Parathyroid adenoma (tissue), 2 donors: ENCODE measurements around the gene GPR153.

Experiments used
- H2AFZ ChIP-seq: fragments of 300-600 bp; sonication (generic); one replicate; pipeline ENCODE4 v1.7.0; 2017; ENCODE audit warnings: antibody characterized with exemption, mild to moderate bottlenecking
- H3K27ac ChIP-seq: fragments of 300-600 bp; sonication (generic); one replicate; pipeline ENCODE4 v1.7.0; 2017
- H3K27me3 ChIP-seq: fragments of 300-600 bp; sonication (generic); one replicate; pipeline ENCODE4 v1.7.0; 2017; ENCODE audit warnings: low read length; ENCODE audit not compliant: control insufficient read depth, insufficient read depth
- H3K36me3 ChIP-seq: fragments of 300-600 bp; sonication (generic); one replicate; pipeline ENCODE4 v1.7.0; 2017; ENCODE audit warnings: low read length; ENCODE audit not compliant: control insufficient read depth, insufficient read depth
- H3K4me1 ChIP-seq: fragments of 300-600 bp; sonication (generic); one replicate; pipeline ENCODE4 v1.7.0; 2017; ENCODE audit warnings: control low read depth
- H3K4me2 ChIP-seq: fragments of 300-600 bp; sonication (generic); one replicate; pipeline ENCODE4 v1.7.0; 2017; ENCODE audit warnings: low read length
- H3K4me3 ChIP-seq: fragments of 300-600 bp; sonication (generic); one replicate; pipeline ENCODE4 v1.7.0; 2017; ENCODE audit warnings: low read depth, low read length
- H3K79me2 ChIP-seq: fragments of 300-600 bp; sonication (generic); one replicate; pipeline ENCODE4 v1.7.0; 2017; ENCODE audit warnings: control low read depth
- H3K9ac ChIP-seq: fragments of 300-600 bp; sonication (generic); one replicate; pipeline ENCODE4 v1.7.0; 2017; ENCODE audit warnings: mild to moderate bottlenecking
- H3K9me3 ChIP-seq: fragments of 300-600 bp; sonication (generic); one replicate; pipeline ENCODE4 v1.7.0; 2017; ENCODE audit warnings: low read length; ENCODE audit not compliant: control insufficient read depth
- TF ChIP-seq, protein P1 (sequence below): fragments of 300-600 bp; sonication (generic); IDR thresholded peaks from one replicate; pipeline ENCODE4 v1.7.0; 2017; ENCODE audit warnings: antibody characterized with exemption, mild to moderate bottlenecking
- donor health status: primary hyperparathyroidism.

The GPR153 gene

DNA sequence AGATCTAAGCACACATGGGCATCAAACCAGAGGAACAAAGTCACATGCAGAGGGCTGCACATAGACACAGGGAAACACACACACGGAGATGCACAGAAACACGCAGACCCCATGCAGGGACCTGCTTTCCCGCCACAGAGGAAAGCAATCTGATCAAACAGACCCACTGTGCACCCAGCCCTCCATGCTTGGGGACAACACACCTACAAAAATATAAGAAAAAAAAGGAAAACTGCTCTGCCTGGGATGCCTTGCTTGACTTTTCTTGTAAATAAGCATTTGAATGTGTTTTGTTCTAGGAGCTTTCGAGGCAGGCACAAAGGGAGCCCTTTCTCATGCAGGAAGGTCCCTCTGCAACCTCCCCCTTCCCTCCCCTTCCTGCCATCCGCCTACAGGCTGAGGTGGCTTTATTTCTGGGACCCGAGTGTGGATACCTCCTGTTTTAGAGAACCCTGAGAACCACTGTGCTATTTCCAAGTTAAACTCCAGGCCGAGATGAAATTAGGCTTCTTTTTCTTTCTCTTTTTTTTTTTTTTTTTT lies 21.6 kb downstream of the GPR153 start:
- Histone ChIP-seq H3K79me2 (no peaks in the 10 kb centered on the region), H3K36me3 (no peaks in the 10 kb centered on the region), H3K27me3 (peaks cover 9% of the 10 kb centered on the region), H3K4me2 (no peak overlapping the region), H3K9ac (no peak overlapping the region), H3K4me3 (no peak overlapping the region), H3K9me3 (no peaks in the 10 kb centered on the region), H3K27ac (no peak overlapping the region), H2AFZ (no peak overlapping the region), H3K4me1 (no peaks in the 10 kb centered on the region)
- TF ChIP-seq, protein P1, sequence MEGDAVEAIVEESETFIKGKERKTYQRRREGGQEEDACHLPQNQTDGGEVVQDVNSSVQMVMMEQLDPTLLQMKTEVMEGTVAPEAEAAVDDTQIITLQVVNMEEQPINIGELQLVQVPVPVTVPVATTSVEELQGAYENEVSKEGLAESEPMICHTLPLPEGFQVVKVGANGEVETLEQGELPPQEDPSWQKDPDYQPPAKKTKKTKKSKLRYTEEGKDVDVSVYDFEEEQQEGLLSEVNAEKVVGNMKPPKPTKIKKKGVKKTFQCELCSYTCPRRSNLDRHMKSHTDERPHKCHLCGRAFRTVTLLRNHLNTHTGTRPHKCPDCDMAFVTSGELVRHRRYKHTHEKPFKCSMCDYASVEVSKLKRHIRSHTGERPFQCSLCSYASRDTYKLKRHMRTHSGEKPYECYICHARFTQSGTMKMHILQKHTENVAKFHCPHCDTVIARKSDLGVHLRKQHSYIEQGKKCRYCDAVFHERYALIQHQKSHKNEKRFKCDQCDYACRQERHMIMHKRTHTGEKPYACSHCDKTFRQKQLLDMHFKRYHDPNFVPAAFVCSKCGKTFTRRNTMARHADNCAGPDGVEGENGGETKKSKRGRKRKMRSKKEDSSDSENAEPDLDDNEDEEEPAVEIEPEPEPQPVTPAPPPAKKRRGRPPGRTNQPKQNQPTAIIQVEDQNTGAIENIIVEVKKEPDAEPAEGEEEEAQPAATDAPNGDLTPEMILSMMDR = no peak

DNA sequence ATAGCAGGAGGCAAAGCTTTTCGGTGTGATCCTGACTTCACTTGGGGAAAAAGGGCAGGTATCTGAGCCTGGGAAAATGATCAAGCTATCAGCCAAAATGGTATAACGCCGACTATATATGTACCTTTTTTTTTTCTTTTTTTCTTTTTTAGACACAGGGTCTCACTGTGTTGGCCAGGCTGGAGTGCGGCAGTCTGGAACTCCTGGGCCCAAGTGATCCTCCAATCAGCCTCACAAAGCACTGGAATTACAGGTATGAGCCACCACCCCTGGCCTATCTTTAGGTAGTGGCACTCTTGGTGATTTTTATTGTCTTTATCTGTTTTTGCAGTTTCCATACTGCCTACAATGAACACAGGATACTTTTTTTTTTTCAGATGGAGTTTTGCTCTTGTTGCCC lies 23.8 kb downstream of the GPR153 start:
- Histone ChIP-seq H3K9ac (no peak overlapping the region), H3K4me2 (no peak overlapping the region), H3K4me3 (no peak overlapping the region), H3K9me3 (no peaks in the 10 kb centered on the region), H3K36me3 (no peaks in the 10 kb centered on the region), H3K79me2 (peaks cover 3% of the 10 kb centered on the region), H2AFZ (no peak overlapping the region), H3K4me1 (no peaks in the 10 kb centered on the region), H3K27ac (no peak overlapping the region), H3K27me3 (peaks cover 8% of the 10 kb centered on the region)
- TF ChIP-seq, protein P1 = no peak

DNA sequence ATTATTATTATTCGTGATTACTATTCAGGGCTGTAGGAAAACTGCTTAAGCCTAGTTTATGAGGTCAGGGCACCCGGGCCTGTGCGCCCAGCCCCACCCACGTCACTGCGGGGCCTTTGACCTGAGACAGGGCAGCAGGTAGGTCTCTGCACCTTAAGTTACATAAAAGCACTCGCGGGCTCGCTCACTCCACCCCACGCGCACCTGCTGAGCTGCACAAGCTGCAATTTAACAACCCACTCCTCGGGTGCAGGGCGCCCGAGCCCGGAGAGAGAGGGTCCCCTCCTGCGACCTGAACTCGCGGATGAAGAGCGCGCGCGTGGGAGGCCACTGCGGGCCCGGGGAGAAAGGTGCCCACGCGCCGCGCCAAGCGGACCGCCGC lies 25.6 kb downstream of the GPR153 start:
- no peaks in the 10 kb centered on the region for H3K9me3 ChIP-seq
- no peak overlapping the region for H3K9ac ChIP-seq
- no peaks in the 10 kb centered on the region for H3K4me1 ChIP-seq
- peaks cover 3% of the 10 kb centered on the region for H3K79me2 ChIP-seq
- TF ChIP-seq, protein P1 = no peak
- peak overlapping the region; percentile 38 for H2AFZ ChIP-seq
- peak overlapping the region; percentile 76 for H3K4me2 ChIP-seq
- no peaks in the 10 kb centered on the region for H3K36me3 ChIP-seq
- H3K27ac ChIP-seq = no peak overlapping the region
- H3K27me3 ChIP-seq = no peaks in the 10 kb centered on the region
- peak overlapping the region; percentile 64 for H3K4me3 ChIP-seq

DNA sequence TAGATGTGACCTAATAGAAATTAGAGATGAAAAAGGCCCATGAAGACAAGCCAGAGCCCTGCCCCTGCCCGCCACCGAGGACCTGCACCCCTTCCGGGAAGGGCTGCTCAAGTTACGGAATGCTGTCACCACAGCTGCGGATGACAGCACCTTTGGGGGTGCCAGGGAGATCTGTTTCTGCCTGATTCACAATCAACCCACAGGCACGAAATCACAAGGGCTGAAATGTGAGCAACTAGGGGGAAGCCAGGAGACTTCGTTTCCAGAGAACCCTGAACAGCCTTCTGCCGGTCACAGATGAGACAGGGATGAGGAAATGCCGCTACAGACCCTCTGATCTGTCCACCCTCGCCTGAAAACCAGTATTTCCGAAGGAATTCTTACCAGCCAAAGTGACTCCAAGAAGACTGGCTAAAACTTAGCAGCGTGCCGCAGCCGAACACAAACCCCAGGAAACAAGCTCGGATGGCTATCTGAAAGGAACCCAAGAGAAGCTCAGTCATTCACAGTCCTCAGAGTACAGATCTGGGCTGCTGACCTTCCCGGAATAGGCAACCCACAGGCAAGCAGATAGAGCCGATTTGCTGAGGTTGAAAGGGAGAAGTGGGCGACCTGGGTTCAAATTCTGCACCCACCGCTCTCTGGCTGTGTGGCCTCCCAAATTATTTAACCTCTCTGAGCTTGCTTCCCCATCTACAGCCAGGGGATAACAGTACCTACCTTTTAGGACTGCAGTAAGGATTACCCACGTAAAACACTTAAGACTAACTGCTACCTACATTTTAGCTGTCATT lies 26.2 kb downstream of the GPR153 start:
- no peaks in the 10 kb centered on the region for H3K27me3 ChIP-seq
- peak overlapping the region; percentile 64 for H3K4me3 ChIP-seq
- no peak overlapping the region for H3K27ac ChIP-seq
- TF ChIP-seq, protein P1 = no peak
- H3K79me2 ChIP-seq = peaks cover 3% of the 10 kb centered on the region
- H2AFZ ChIP-seq = no peak overlapping the region
- H3K36me3 ChIP-seq = no peaks in the 10 kb centered on the region
- no peaks in the 10 kb centered on the region for H3K4me1 ChIP-seq
- H3K9me3 ChIP-seq = no peaks in the 10 kb centered on the region
- H3K4me2 ChIP-seq = peak overlapping the region; percentile 76
- no peak overlapping the region for H3K9ac ChIP-seq

DNA sequence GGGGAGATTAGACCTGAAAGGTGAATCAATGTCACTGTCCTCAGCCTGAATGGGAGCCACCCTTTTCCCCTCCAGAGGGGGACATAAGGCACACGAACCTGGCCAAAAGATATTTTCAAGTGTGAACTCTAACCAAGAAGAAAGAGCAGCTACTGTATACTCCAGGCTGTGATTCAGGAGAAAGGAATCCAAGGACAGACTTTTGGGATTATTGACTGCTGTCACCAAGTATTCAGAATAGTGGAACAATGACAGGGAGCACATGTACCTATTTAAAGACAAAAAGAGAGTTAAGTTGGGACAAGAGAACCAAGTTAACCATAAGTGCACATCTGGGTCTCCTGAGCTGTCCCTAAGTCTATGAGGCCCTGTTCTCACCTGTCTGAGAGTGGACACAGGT lies 27.5 kb downstream of the GPR153 start:
- H3K9ac ChIP-seq = no peak overlapping the region
- no peaks in the 10 kb centered on the region for H3K27me3 ChIP-seq
- no peaks in the 10 kb centered on the region for H3K9me3 ChIP-seq
- no peaks in the 10 kb centered on the region for H3K4me1 ChIP-seq
- H3K36me3 ChIP-seq = no peaks in the 10 kb centered on the region
- no peak overlapping the region for H3K27ac ChIP-seq
- no peak overlapping the region for H3K4me3 ChIP-seq
- H2AFZ ChIP-seq = no peak overlapping the region
- TF ChIP-seq, protein P1 = no peak
- peaks cover 3% of the 10 kb centered on the region for H3K79me2 ChIP-seq
- H3K4me2 ChIP-seq = no peak overlapping the region
